Esophagus squamous epithelium (tissue), 4 donors: ENCODE results near the gene TSPAN5.

Experiments
- POLR2A ChIP-seq, 4 donors: fragments of 450-650 bp; IDR thresholded peaks; one replicate each; pipeline ENCODE4 v1.6.1; 2017; ENCODE audit warnings: antibody characterized with exemption in 4 of 4, mild to moderate bottlenecking in 4 of 4, moderate library complexity in 3 of 4
- TF ChIP-seq, protein P1 (sequence below), 6 experiments: fragments of 450-650 bp in 4 of 6; fragments of 200-600 bp in 2 of 6; sonication (generic) in 2 of 6; IDR thresholded peaks; one replicate each; pipeline ENCODE4 v1.5.1; 2016 to 2019; ENCODE audit warnings: antibody characterized with exemption in 6 of 6, mild to moderate bottlenecking in 4 of 6, moderate library complexity in 4 of 6

- TF ChIP-seq, protein P1, sequence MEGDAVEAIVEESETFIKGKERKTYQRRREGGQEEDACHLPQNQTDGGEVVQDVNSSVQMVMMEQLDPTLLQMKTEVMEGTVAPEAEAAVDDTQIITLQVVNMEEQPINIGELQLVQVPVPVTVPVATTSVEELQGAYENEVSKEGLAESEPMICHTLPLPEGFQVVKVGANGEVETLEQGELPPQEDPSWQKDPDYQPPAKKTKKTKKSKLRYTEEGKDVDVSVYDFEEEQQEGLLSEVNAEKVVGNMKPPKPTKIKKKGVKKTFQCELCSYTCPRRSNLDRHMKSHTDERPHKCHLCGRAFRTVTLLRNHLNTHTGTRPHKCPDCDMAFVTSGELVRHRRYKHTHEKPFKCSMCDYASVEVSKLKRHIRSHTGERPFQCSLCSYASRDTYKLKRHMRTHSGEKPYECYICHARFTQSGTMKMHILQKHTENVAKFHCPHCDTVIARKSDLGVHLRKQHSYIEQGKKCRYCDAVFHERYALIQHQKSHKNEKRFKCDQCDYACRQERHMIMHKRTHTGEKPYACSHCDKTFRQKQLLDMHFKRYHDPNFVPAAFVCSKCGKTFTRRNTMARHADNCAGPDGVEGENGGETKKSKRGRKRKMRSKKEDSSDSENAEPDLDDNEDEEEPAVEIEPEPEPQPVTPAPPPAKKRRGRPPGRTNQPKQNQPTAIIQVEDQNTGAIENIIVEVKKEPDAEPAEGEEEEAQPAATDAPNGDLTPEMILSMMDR (IDR thresholded peaks at IDR 0.05), result no peak
- TF ChIP-seq POLR2A (IDR thresholded peaks at IDR 0.05), result no peak
These were observed 150.2 kb downstream of the TSPAN5 start for GRCh38 chr4:98508248-98508647.
